ENCODE data around the gene HIF1A.

The HIF1A gene

DNA sequence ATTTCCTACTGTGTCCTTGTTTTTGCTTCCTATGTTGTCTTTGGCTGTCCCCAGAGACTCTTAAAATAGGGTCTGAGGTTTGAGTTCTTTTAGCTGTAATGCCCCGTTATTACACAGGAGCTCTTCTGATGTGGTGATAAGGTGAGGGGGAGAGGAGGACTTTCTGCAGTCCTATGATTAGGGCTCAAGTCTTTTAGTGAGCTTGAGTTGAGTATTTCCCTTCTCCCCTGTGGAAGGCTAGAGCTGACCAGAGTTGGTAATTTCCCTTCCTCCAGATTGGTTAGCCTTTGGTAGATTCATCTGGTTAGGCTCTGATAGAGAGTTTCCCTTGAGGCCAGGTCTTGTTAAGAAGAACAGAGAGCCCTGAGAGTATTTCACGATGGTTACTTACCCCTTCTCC, 4.3 kb upstream of the HIF1A start:
- Histone ChIP-seq H3K36me3 (ENCODE audit: insufficient read depth, insufficient read length, low read length) (no peaks in the 10 kb centered on the region), H3K27me3 (ENCODE audit: insufficient read depth, insufficient read length) (no peaks in the 10 kb centered on the region), H3K4me3 (ENCODE audit: insufficient read length, low read depth) (no peak overlapping the region), H3K9me3 (ENCODE audit: insufficient read depth, low read length) (no peaks in the 10 kb centered on the region), H3K9ac (ENCODE audit: insufficient read length, low read depth) (no peak overlapping the region), H3K4me1 (ENCODE audit: insufficient read depth, insufficient read length) (no peaks in the 10 kb centered on the region)
- no peak for TF ChIP-seq SUZ12 (IDR thresholded peaks at IDR 0.05; ENCODE audit: extremely low read depth, insufficient read depth, insufficient read length)
- no peak for TF ChIP-seq ZNF274 (IDR thresholded peaks at IDR 0.05; ENCODE audit: low read depth, low read length)
- TF ChIP-seq YY1 (IDR thresholded peaks at IDR 0.05; ENCODE audit: insufficient read depth, insufficient read length) = no peak
- DNase-seq (ENCODE audit: low read depth, low spot score) = no peak

DNA sequence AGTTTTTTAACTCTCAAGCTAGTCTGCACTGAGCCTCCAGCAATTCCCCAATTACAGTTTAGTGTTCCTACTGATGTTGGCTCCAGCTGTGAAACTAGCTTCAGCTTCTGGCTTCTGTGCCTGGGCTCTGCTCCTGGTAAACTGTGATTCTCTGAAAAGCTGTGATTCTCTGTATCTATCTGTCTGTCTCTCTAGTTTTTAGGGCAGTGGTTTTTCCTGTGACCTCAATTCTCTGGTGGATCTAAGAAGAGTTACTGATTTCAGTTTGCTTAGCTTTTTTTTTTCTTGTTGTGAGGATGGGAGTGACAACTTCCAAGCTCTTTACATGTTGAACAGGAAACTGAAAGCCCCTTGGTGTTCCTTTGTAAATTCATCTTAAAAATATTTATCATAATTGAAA, 3.8 kb upstream of the HIF1A start:
- no peak overlapping the region for H3K4me3 ChIP-seq (ENCODE audit: insufficient read length, low read depth)
- no peak overlapping the region for H3K9ac ChIP-seq (ENCODE audit: insufficient read length, low read depth)
- TF ChIP-seq ZNF274 (IDR thresholded peaks at IDR 0.05; ENCODE audit: low read depth, low read length) (no peak), SUZ12 (IDR thresholded peaks at IDR 0.05; ENCODE audit: extremely low read depth, insufficient read depth, insufficient read length) (no peak), YY1 (IDR thresholded peaks at IDR 0.05; ENCODE audit: insufficient read depth, insufficient read length) (no peak)

GRCh38 chr14:61694039-61694438, 1.3 kb upstream of the HIF1A start:
- Histone ChIP-seq H3K4me1 (ENCODE audit: insufficient read depth, insufficient read length) (no peaks in the 10 kb centered on the region), H3K9me3 (ENCODE audit: insufficient read depth, low read length) (no peaks in the 10 kb centered on the region), H3K36me3 (ENCODE audit: insufficient read depth, insufficient read length, low read length) (no peaks in the 10 kb centered on the region), H3K9ac (ENCODE audit: insufficient read length, low read depth) (no peak overlapping the region), H3K27me3 (ENCODE audit: insufficient read depth, insufficient read length) (no peaks in the 10 kb centered on the region), H3K4me3 (ENCODE audit: insufficient read length, low read depth) (no peak overlapping the region)
- no peak for DNase-seq (ENCODE audit: low read depth, low spot score)
- TF ChIP-seq YY1 (IDR thresholded peaks at IDR 0.05; ENCODE audit: insufficient read depth, insufficient read length) (no peak), ZNF274 (IDR thresholded peaks at IDR 0.05; ENCODE audit: low read depth, low read length) (no peak)

More for the DNA sequence above, 3.8 kb upstream of the HIF1A start:
- Histone ChIP-seq H3K4me1 (ENCODE audit: insufficient read depth, insufficient read length) (no peaks in the 10 kb centered on the region), H3K36me3 (ENCODE audit: insufficient read depth, insufficient read length, low read length) (no peaks in the 10 kb centered on the region), H3K27me3 (ENCODE audit: insufficient read depth, insufficient read length) (no peaks in the 10 kb centered on the region), H3K9me3 (ENCODE audit: insufficient read depth, low read length) (no peaks in the 10 kb centered on the region)
- no peak for DNase-seq (ENCODE audit: low read depth, low spot score)

DNA sequence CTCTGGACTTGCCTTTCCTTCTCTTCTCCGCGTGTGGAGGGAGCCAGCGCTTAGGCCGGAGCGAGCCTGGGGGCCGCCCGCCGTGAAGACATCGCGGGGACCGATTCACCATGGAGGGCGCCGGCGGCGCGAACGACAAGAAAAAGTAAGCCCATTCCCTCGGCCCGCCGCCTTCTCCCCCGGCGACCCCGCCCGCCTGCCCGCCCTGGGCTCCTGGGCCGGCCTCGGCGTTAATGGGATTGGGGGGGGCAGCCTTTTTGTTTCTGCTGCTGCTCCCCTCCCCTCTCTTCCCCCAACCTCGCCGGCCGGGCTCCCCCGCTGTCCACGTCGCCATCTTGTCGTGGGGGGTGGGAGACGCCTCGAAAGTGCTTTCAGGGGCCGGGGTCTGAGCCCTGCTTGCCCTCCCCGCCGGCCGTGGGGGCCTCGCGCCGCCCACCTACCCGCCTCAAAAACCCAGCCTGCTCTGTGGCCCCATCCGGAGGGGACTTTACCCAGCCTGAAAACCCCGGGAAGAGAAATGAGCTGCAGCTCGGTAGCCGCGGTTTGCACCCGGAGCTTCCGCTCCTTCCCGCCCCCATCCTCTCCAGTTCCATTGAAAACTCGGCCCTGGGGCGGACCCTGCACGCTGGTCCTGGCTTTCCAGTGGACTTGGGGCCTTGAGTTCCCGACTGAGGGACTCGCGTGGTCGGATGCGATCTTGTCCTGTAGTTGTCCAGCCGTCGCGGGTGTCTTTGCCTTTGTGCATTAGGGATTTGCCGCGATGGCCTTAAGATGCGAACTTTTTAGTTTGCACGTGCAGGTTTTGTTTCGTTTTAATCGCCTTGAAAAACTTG, 598 bp downstream of the HIF1A start:
- H3K9me3 ChIP-seq (ENCODE audit: insufficient read depth, low read length) = no peaks in the 10 kb centered on the region
- TF ChIP-seq SUZ12 (IDR thresholded peaks at IDR 0.05; ENCODE audit: extremely low read depth, insufficient read depth, insufficient read length) (no peak), YY1 (IDR thresholded peaks at IDR 0.05; ENCODE audit: insufficient read depth, insufficient read length) (no peak), ZNF274 (IDR thresholded peaks at IDR 0.05; ENCODE audit: low read depth, low read length) (no peak)
- H3K4me3 ChIP-seq (ENCODE audit: insufficient read length, low read depth) = peak overlapping the region; percentile 84
- no peaks in the 10 kb centered on the region for H3K27me3 ChIP-seq (ENCODE audit: insufficient read depth, insufficient read length)
- peak overlapping the region; percentile 97 for H3K9ac ChIP-seq (ENCODE audit: insufficient read length, low read depth)
- H3K4me1 ChIP-seq (ENCODE audit: insufficient read depth, insufficient read length) = no peaks in the 10 kb centered on the region
- DNase-seq (ENCODE audit: low read depth, low spot score) = peak; percentile 35
- no peaks in the 10 kb centered on the region for H3K36me3 ChIP-seq (ENCODE audit: insufficient read depth, insufficient read length, low read length)

GRCh38 chr14:61696753-61697318, 1.5 kb downstream of the HIF1A start:
- Histone ChIP-seq H3K4me3 (ENCODE audit: insufficient read length, low read depth) (peak overlapping the region; percentile 84), H3K9ac (ENCODE audit: insufficient read length, low read depth) (peak overlapping the region; percentile 97), H3K27me3 (ENCODE audit: insufficient read depth, insufficient read length) (no peaks in the 10 kb centered on the region), H3K36me3 (ENCODE audit: insufficient read depth, insufficient read length, low read length) (no peaks in the 10 kb centered on the region), H3K9me3 (ENCODE audit: insufficient read depth, low read length) (no peaks in the 10 kb centered on the region), H3K4me1 (ENCODE audit: insufficient read depth, insufficient read length) (no peaks in the 10 kb centered on the region)
- no peak for DNase-seq (ENCODE audit: low read depth, low spot score)
- TF ChIP-seq ZNF274 (IDR thresholded peaks at IDR 0.05; ENCODE audit: low read depth, low read length) (no peak), SUZ12 (IDR thresholded peaks at IDR 0.05; ENCODE audit: extremely low read depth, insufficient read depth, insufficient read length) (no peak), YY1 (IDR thresholded peaks at IDR 0.05; ENCODE audit: insufficient read depth, insufficient read length) (no peak)

GRCh38 chr14:61698206-61698980, 3.1 kb downstream of the HIF1A start:
- no peaks in the 10 kb centered on the region for H3K9me3 ChIP-seq (ENCODE audit: insufficient read depth, low read length)
- H3K4me3 ChIP-seq (ENCODE audit: insufficient read length, low read depth) = peak overlapping the region; percentile 84
- H3K27me3 ChIP-seq (ENCODE audit: insufficient read depth, insufficient read length) = no peaks in the 10 kb centered on the region
- no peaks in the 10 kb centered on the region for H3K4me1 ChIP-seq (ENCODE audit: insufficient read depth, insufficient read length)
- no peak for TF ChIP-seq ZNF274 (IDR thresholded peaks at IDR 0.05; ENCODE audit: low read depth, low read length)
- TF ChIP-seq SUZ12 (IDR thresholded peaks at IDR 0.05; ENCODE audit: extremely low read depth, insufficient read depth, insufficient read length) = no peak
- TF ChIP-seq YY1 (IDR thresholded peaks at IDR 0.05; ENCODE audit: insufficient read depth, insufficient read length) = no peak
- no peak for DNase-seq (ENCODE audit: low read depth, low spot score)
- no peak overlapping the region for H3K9ac ChIP-seq (ENCODE audit: insufficient read length, low read depth)
- no peaks in the 10 kb centered on the region for H3K36me3 ChIP-seq (ENCODE audit: insufficient read depth, insufficient read length, low read length)

- TF ChIP-seq SUZ12 (IDR thresholded peaks at IDR 0.05; ENCODE audit: extremely low read depth, insufficient read depth, insufficient read length) = no peak
- TF ChIP-seq YY1 (IDR thresholded peaks at IDR 0.05; ENCODE audit: insufficient read depth, insufficient read length) = no peak
- no peak for TF ChIP-seq ZNF274 (IDR thresholded peaks at IDR 0.05; ENCODE audit: low read depth, low read length)
- Histone ChIP-seq H3K27me3 (ENCODE audit: insufficient read depth, insufficient read length) (no peaks in the 10 kb centered on the region), H3K4me1 (ENCODE audit: insufficient read depth, insufficient read length) (no peaks in the 10 kb centered on the region), H3K4me3 (ENCODE audit: insufficient read length, low read depth) (no peak overlapping the region), H3K9me3 (ENCODE audit: insufficient read depth, low read length) (no peaks in the 10 kb centered on the region), H3K36me3 (ENCODE audit: insufficient read depth, insufficient read length, low read length) (no peaks in the 10 kb centered on the region), H3K9ac (ENCODE audit: insufficient read length, low read depth) (no peak overlapping the region)
- DNase-seq (ENCODE audit: low read depth, low spot score) = no peak
Measured at GRCh38 chr14:61699027-61699426, 3.7 kb downstream of the HIF1A start.

Measured in NT2/D1 (cell line).